Measurements from ENCODE around the gene MTMR6.
"Not testable (repeated sequence)": the region's sequence is repeated elsewhere in the genome, so short reads cannot be mapped to it uniquely, and the experiment has no call there.

MTMR6 gene

GRCh38 chr13:25286969-25287961 lies at the start of gene MTMR6:
MTMR6 (minus strand) TSS chr13:25287488; CDS start chr13:25287247, 241 bp downstream.
- peak within 1 kb of the TSS; percentile 89 for H3K9ac ChIP-seq (ENCODE audit: low read depth, low read length)
- no peaks in the 10 kb centered on the region for H3K36me3 ChIP-seq (ENCODE audit: insufficient read depth, low read length)
- peaks cover 3% of the 10 kb centered on the region; the same call in 1 of the 2 replicates for H3K4me1 ChIP-seq (ENCODE audit: insufficient read depth, low read length)
- no peaks in the 10 kb centered on the region for H3K9me3 ChIP-seq (ENCODE audit: control insufficient read depth, insufficient read depth, low read length)

DNA sequence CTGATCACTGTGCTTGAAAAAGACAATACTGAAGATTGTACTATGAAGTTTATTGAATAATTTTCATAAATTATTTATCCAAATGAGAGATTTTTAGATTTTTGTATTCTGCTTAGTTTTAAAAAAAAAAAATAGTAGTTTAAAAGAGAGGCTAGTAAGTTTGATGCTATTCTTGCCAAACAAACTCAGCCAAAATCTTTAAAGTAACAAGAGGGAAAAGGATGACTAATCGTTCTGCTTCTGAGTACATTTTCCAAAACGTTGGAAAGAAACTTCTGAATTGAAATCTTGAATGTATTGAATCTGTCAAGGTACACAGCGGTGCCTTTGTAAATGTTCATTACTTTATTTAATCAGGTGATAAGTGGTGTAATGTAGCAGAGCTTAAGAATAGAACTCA lies 48.6 kb upstream of the MTMR6 start:
- Histone ChIP-seq H3K9ac (ENCODE audit: low read depth, low read length) (no peak overlapping the region), H3K9me3 (ENCODE audit: control insufficient read depth, insufficient read depth, low read length) (no peaks in the 10 kb centered on the region), H3K4me1 (ENCODE audit: insufficient read depth, low read length) (no peaks in the 10 kb centered on the region), H3K36me3 (ENCODE audit: insufficient read depth, low read length) (peaks cover 4% of the 10 kb centered on the region)

GRCh38 chr13:25330541-25330940 lies 43.3 kb upstream of the MTMR6 start:
- Histone ChIP-seq H3K36me3 (ENCODE audit: insufficient read depth, low read length) (peaks cover 23% of the 10 kb centered on the region), H3K4me1 (ENCODE audit: insufficient read depth, low read length) (no peaks in the 10 kb centered on the region), H3K9me3 (ENCODE audit: control insufficient read depth, insufficient read depth, low read length) (no peaks in the 10 kb centered on the region), H3K9ac (ENCODE audit: low read depth, low read length) (no peak overlapping the region)

DNA sequence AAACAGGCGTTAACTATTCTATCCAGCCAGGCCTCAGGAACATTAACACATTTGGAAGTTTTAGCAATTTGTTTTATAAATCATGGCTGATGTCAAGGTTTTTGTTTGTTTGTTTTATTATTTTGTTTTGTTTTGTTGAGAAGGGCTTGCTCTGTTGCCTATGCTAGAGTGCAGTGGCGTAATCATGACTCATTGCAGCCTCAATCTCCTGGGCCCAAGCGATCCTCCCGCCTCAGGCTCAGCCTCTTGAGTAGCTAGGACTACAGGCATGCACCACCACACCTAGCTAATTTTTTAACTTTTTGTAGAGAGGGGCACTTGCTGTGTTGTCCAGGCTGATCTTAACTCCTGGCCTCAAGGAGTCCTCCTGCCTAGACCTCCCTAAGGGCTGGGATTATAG lies 42.4 kb upstream of the MTMR6 start:
- Histone ChIP-seq H3K9me3 (ENCODE audit: control insufficient read depth, insufficient read depth, low read length) (no peaks in the 10 kb centered on the region), H3K36me3 (ENCODE audit: insufficient read depth, low read length) (peaks cover 26% of the 10 kb centered on the region), H3K4me1 (ENCODE audit: insufficient read depth, low read length) (no peaks in the 10 kb centered on the region), H3K9ac (ENCODE audit: low read depth, low read length) (no peak overlapping the region)

- H3K9me3 ChIP-seq (ENCODE audit: control insufficient read depth, insufficient read depth, low read length) = no peaks in the 10 kb centered on the region
- H3K4me1 ChIP-seq (ENCODE audit: insufficient read depth, low read length) = no peaks in the 10 kb centered on the region
- peaks cover 14% of the 10 kb centered on the region for H3K36me3 ChIP-seq (ENCODE audit: insufficient read depth, low read length)
- H3K9ac ChIP-seq (ENCODE audit: low read depth, low read length) = no peak overlapping the region
Measured at GRCh38 chr13:25324100-25324499, 36.8 kb upstream of the MTMR6 start.

- H3K4me1 ChIP-seq (ENCODE audit: insufficient read depth, low read length) = 0 out of 2 replicates have a peak, but pooled peaks cover 5% of the 10 kb centered on the region
- peaks cover 7% of the 10 kb centered on the region; the same call in 1 of the 2 replicates for H3K36me3 ChIP-seq (ENCODE audit: insufficient read depth, low read length)
- no peaks in the 10 kb centered on the region for H3K9me3 ChIP-seq (ENCODE audit: control insufficient read depth, insufficient read depth, low read length)
- H3K9ac ChIP-seq (ENCODE audit: low read depth, low read length) = no peak overlapping the region
Measured at GRCh38 chr13:25319771-25320170, 32.5 kb upstream of the MTMR6 start.

GRCh38 chr13:25318946-25319345 lies 31.7 kb upstream of the MTMR6 start:
- H3K4me1 ChIP-seq (ENCODE audit: insufficient read depth, low read length); H3K9me3 ChIP-seq (ENCODE audit: control insufficient read depth, insufficient read depth, low read length); H3K9ac ChIP-seq (ENCODE audit: low read depth, low read length); H3K36me3 ChIP-seq (ENCODE audit: insufficient read depth, low read length): not testable (repeated sequence)

- H3K4me1 ChIP-seq (ENCODE audit: insufficient read depth, low read length) = no peaks in the 10 kb centered on the region
- H3K36me3 ChIP-seq (ENCODE audit: insufficient read depth, low read length) = peaks cover 18% of the 10 kb centered on the region
- no peaks in the 10 kb centered on the region for H3K9me3 ChIP-seq (ENCODE audit: control insufficient read depth, insufficient read depth, low read length)
- H3K9ac ChIP-seq (ENCODE audit: low read depth, low read length) = no peak overlapping the region
Measured at GRCh38 chr13:25310891-25311290, 23.6 kb upstream of the MTMR6 start.

DNA sequence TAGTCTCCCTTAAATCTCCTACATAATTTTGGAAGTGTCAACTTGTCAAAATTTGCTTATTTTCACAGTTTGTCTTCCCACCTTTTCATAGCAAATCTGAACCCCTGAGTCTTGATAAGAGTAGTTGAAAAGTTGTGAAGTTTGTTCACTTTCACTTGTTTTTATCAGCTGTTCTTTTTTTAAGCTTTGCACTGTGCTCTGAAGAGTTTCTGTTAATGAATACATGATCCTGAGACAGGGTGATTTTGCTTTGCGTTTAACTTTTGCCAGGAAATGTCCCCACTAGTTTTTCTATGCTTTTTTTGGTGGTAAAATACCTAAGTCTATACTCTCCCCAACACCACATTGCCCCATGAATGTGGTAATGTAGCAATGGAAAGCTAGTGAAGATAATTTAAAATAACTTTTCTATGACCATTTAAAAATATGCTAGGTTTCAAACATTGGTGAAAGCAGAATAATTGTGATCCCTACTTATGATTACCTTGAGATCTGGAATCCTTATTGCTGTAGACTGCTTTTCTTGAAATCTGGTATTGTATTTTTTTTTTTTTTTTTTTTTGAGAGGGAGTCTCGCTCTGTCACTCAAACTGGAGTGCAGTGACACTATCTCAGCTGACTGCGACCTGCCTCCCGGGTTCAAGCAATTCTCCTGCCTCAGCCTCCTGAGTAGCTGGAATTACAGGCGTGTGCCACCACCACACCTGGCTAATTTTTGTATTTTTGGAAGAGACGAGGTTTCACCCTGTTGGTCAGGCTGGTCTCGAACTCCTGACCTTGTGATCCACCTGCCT lies 19.6 kb upstream of the MTMR6 start:
- Histone ChIP-seq H3K4me1 (ENCODE audit: insufficient read depth, low read length) (peaks cover 4% of the 10 kb centered on the region; the same call in 1 of the 2 replicates), H3K36me3 (ENCODE audit: insufficient read depth, low read length) (peaks cover 10% of the 10 kb centered on the region), H3K9me3 (ENCODE audit: control insufficient read depth, insufficient read depth, low read length) (no peaks in the 10 kb centered on the region), H3K9ac (ENCODE audit: low read depth, low read length) (no peak overlapping the region)

DNA sequence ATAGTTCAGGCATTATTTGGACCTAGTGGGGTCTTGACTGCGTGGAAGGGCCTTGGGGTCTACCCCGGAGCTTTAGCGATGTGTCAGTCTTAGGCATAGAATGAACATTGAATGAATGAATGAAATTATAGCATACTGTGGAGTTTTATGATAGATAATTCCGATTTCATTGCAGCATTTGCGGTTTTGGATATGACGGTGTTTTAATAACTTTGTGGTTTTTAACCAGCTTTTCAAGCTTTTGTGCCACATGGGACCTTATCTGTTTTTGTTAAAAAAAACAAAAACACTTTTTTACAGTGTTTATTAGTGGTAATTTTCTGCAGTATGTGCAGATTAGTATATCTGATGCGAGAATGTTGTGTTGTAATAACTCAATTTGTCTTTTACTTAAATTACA lies 14.8 kb upstream of the MTMR6 start:
- Histone ChIP-seq H3K36me3 (ENCODE audit: insufficient read depth, low read length) (no peaks in the 10 kb centered on the region; the same call in 1 of the 2 replicates), H3K9me3 (ENCODE audit: control insufficient read depth, insufficient read depth, low read length) (no peaks in the 10 kb centered on the region), H3K9ac (ENCODE audit: low read depth, low read length) (peak overlapping the region; percentile 92), H3K4me1 (ENCODE audit: insufficient read depth, low read length) (peaks cover 4% of the 10 kb centered on the region; the same call in 1 of the 2 replicates)

DNA sequence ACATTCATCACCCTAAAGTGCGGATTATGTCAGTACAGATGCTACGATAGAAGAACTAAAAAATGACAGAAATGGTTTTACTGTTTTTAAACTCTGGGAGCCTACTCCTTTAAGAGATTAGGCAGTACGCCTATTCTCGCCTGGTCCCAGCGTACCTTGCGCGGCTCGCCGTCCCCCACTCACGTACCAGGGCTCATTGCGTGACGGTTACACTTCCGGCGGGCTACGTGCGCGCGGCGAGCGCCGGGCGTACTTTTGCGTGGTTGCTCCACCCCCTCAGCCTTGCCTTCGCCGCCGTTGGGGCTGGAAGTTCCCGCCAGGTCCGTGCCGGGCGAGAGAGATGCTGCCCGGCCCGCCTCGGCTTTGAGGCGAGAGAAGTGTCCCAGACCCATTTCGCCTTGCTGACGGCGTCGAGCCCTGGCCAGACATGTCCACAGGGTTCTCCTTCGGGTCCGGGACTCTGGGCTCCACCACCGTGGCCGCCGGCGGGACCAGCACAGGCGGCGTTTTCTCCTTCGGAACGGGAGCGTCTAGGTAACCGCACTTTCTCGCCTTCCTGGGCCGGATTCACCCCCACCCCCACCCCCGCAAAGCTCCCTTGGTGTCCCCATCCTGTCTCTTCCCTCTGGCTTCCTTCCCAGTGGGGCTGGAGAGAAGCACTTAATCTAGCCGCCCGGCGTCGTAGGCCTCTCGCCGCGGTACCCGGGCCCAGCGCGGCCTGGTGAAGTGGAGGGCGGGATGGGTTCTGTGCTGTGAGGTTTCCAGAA lies 14.2 kb upstream of the MTMR6 start, which contains the start of gene NUP58:
NUP58 (plus strand) TSS at position 279 of the 767 bp plus-strand sequence; CDS start at position 428, 149 bp downstream.
- Histone ChIP-seq H3K4me1 (ENCODE audit: insufficient read depth, low read length) (peaks cover 4% of the 10 kb centered on the region; the same call in 1 of the 2 replicates), H3K9me3 (ENCODE audit: control insufficient read depth, insufficient read depth, low read length) (no peaks in the 10 kb centered on the region), H3K9ac (ENCODE audit: low read depth, low read length) (peak within 1 kb of the TSS; percentile 92), H3K36me3 (ENCODE audit: insufficient read depth, low read length) (no peaks in the 10 kb centered on the region; the same call in 1 of the 2 replicates)

- Histone ChIP-seq H3K9ac (ENCODE audit: low read depth, low read length) (peak overlapping the region; percentile 92), H3K36me3 (ENCODE audit: insufficient read depth, low read length) (no peaks in the 10 kb centered on the region; the same call in 1 of the 2 replicates), H3K4me1 (ENCODE audit: insufficient read depth, low read length) (peaks cover 4% of the 10 kb centered on the region; the same call in 1 of the 2 replicates), H3K9me3 (ENCODE audit: control insufficient read depth, insufficient read depth, low read length) (no peaks in the 10 kb centered on the region)
Measured at GRCh38 chr13:25300861-25301346, 13.6 kb upstream of the MTMR6 start.

- Histone ChIP-seq H3K9me3 (ENCODE audit: control insufficient read depth, insufficient read depth, low read length) (no peaks in the 10 kb centered on the region), H3K9ac (ENCODE audit: low read depth, low read length) (no peak overlapping the region), H3K4me1 (ENCODE audit: insufficient read depth, low read length) (peaks cover 3% of the 10 kb centered on the region; the same call in 1 of the 2 replicates), H3K36me3 (ENCODE audit: insufficient read depth, low read length) (no peaks in the 10 kb centered on the region)
Measured at GRCh38 chr13:25295701-25296100, 8.4 kb upstream of the MTMR6 start.
